ENCODE measurements around the gene LARP1. TPM values are rescaled to one million over a fixed set of nuclear protein-coding genes. Genes with fewer than 3 reads are reported as not detected.

LARP1 gene
- total and polyA plus RNA-seq, 9 of the 15 experiments (the other 6 are each of a cell fraction or from before 2014, with no cell fraction given): 22.6 to 300 (median 92.0) TPM

DNA sequence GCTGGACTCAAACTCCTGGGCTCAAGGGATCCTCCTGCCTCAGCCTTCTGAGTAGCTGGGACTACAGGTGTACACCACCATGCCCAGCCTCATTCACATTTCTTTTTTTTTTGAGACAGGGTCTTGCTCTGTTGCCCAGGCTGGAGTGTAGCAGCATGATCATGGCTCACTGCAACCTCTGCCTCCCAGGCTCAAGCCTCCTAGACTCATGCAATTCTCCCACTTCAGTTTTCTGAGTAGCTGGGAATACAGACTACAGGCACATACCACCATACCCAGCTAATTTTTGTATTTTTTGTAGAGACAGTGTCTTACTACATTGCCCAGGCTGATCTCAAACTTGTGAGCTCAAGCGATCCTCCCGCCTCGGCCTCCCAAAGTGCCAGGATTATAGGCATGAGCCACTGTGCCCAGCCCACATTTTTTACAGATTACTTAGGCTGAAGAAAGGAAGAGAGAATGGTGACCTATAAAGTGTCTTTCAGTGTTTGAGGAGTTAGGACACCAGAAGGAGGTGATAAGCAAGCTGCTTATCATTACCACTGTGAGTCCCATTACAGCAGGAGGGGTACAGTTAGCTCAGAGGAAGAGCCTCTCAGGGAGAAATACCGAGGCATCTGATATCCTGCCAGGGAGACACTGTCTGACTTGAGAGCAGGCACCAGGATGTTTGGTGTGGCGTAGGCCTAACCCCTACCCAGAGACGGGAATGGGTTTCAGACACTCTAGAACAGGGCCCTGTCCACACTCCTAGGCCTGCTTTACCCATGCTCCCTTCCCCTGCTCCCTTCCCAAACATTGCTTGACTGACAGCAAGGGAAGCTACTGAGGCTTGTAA lies 85.5 kb downstream of the LARP1 start (continued):
- TF ChIP-seq CSDE1 (IDR thresholded peaks at IDR 0.05): no peak
- TF ChIP-seq SREBF1 (IDR thresholded peaks at IDR 0.05; ENCODE audit: borderline replicate concordance, low read depth, low read length): no peak
- TF ChIP-seq, protein P1, sequence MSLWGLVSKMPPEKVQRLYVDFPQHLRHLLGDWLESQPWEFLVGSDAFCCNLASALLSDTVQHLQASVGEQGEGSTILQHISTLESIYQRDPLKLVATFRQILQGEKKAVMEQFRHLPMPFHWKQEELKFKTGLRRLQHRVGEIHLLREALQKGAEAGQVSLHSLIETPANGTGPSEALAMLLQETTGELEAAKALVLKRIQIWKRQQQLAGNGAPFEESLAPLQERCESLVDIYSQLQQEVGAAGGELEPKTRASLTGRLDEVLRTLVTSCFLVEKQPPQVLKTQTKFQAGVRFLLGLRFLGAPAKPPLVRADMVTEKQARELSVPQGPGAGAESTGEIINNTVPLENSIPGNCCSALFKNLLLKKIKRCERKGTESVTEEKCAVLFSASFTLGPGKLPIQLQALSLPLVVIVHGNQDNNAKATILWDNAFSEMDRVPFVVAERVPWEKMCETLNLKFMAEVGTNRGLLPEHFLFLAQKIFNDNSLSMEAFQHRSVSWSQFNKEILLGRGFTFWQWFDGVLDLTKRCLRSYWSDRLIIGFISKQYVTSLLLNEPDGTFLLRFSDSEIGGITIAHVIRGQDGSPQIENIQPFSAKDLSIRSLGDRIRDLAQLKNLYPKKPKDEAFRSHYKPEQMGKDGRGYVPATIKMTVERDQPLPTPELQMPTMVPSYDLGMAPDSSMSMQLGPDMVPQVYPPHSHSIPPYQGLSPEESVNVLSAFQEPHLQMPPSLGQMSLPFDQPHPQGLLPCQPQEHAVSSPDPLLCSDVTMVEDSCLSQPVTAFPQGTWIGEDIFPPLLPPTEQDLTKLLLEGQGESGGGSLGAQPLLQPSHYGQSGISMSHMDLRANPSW (CRISPR knock-in tag; IDR thresholded peaks at IDR 0.05): no peak
- TF ChIP-seq, protein P2, sequence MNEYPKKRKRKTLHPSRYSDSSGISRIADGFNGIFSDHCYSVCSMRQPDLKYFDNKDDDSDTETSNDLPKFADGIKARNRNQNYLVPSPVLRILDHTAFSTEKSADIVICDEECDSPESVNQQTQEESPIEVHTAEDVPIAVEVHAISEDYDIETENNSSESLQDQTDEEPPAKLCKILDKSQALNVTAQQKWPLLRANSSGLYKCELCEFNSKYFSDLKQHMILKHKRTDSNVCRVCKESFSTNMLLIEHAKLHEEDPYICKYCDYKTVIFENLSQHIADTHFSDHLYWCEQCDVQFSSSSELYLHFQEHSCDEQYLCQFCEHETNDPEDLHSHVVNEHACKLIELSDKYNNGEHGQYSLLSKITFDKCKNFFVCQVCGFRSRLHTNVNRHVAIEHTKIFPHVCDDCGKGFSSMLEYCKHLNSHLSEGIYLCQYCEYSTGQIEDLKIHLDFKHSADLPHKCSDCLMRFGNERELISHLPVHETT (CRISPR knock-in tag; conservative IDR thresholded peaks at IDR 0.05 in 1 of 2, IDR thresholded peaks at IDR 0.05 in 1 of 2): peak in 1 of 2 experiments; percentile 83; a peak in 1 of 4 replicates
- TF ChIP-seq, protein P3, sequence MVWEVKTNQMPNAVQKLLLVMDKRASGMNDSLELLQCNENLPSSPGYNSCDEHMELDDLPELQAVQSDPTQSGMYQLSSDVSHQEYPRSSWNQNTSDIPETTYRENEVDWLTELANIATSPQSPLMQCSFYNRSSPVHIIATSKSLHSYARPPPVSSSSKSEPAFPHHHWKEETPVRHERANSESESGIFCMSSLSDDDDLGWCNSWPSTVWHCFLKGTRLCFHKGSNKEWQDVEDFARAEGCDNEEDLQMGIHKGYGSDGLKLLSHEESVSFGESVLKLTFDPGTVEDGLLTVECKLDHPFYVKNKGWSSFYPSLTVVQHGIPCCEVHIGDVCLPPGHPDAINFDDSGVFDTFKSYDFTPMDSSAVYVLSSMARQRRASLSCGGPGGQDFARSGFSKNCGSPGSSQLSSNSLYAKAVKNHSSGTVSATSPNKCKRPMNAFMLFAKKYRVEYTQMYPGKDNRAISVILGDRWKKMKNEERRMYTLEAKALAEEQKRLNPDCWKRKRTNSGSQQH (CRISPR knock-in tag; IDR thresholded peaks at IDR 0.05): no peak
- no peak for TF ChIP-seq ZC3H4 (CRISPR knock-in tag; IDR thresholded peaks at IDR 0.05; ENCODE audit: borderline replicate concordance)
- TF ChIP-seq PHF21A (IDR thresholded peaks at IDR 0.05; ENCODE audit: borderline replicate concordance, low read depth): no peak
- no peak for TF ChIP-seq HDAC8 (tag; IDR thresholded peaks at IDR 0.05)
- TF ChIP-seq ZNF668 (CRISPR knock-in tag; IDR thresholded peaks at IDR 0.05): 0 out of 2 replicates have a peak, but pooled peaks have one; percentile 3
- 0 out of 2 replicates have a peak, but pooled peaks have one; percentile 49 for TF ChIP-seq ESRRA (IDR thresholded peaks at IDR 0.05; ENCODE audit: borderline replicate concordance, low read depth)
- peak; percentile 77 for TF ChIP-seq CREM (IDR thresholded peaks at IDR 0.05; ENCODE audit: low read depth)
- TF ChIP-seq ZNF253 (CRISPR knock-in tag; conservative IDR thresholded peaks at IDR 0.05): no peak
- TF ChIP-seq PYGO2 (tag; IDR thresholded peaks at IDR 0.05): 0 out of 2 replicates have a peak, but pooled peaks have one; percentile 39
- TF ChIP-seq EP400 (IDR thresholded peaks at IDR 0.05): peak; percentile 30
- peak; percentile 18 to 36; a peak in 2 of 4 replicates for TF ChIP-seq RAD21 (CRISPR knock-in tag; conservative IDR thresholded peaks at IDR 0.05 in 1 of 2, IDR thresholded peaks at IDR 0.05 in 1 of 2)
- no peak for TF ChIP-seq XRCC3 (IDR thresholded peaks at IDR 0.05)
- no peak for TF ChIP-seq HNRNPK (IDR thresholded peaks at IDR 0.05; ENCODE audit: low read depth, low read length, poor library complexity, severe bottlenecking)
- TF ChIP-seq NFE2 (IDR thresholded peaks at IDR 0.05; ENCODE audit: low read depth): 0 out of 2 replicates have a peak, but pooled peaks have one; percentile 14
- TF ChIP-seq, protein P4, sequence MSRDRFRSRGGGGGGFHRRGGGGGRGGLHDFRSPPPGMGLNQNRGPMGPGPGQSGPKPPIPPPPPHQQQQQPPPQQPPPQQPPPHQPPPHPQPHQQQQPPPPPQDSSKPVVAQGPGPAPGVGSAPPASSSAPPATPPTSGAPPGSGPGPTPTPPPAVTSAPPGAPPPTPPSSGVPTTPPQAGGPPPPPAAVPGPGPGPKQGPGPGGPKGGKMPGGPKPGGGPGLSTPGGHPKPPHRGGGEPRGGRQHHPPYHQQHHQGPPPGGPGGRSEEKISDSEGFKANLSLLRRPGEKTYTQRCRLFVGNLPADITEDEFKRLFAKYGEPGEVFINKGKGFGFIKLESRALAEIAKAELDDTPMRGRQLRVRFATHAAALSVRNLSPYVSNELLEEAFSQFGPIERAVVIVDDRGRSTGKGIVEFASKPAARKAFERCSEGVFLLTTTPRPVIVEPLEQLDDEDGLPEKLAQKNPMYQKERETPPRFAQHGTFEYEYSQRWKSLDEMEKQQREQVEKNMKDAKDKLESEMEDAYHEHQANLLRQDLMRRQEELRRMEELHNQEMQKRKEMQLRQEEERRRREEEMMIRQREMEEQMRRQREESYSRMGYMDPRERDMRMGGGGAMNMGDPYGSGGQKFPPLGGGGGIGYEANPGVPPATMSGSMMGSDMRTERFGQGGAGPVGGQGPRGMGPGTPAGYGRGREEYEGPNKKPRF (IDR thresholded peaks at IDR 0.05; ENCODE audit: low read depth, low read length): no peak
